Neural progenitor cell (in vitro differentiated cells): ENCODE measurements around the gene SCUBE2. TPM values are rescaled to one million over a fixed set of nuclear protein-coding genes. Genes with fewer than 3 reads are reported as not detected.
"Not testable (repeated sequence)": the region's sequence is repeated elsewhere in the genome, so short reads cannot be mapped to it uniquely, and the experiment has no call there.

Experiments
- DNase-seq: peaks from one replicate; pipeline ENCODE4 v3.0.0-alpha.2; 2016; ENCODE audit warnings: low spot score
- H2AFZ ChIP-seq: fragments of 200-600 bp; sonication (generic); replicated peaks from 2 replicates; pipeline ENCODE4 v1.6.1; 2016; ENCODE audit warnings: antibody characterized with exemption
- H3F3A ChIP-seq: fragments of 200-600 bp; sonication (generic); 2 replicates; pipeline ENCODE4 v1.6.1; 2016; ENCODE audit warnings: antibody characterized with exemption, low read depth
- H3K27ac ChIP-seq: fragments of 200-600 bp; sonication (generic); 2 replicates; pipeline ENCODE4 v1.5.1; 2016; ENCODE audit warnings: mild to moderate bottlenecking
- H3K27me3 ChIP-seq: fragments of 200-600 bp; sonication (generic); 2 replicates; pipeline ENCODE4 v1.6.1; 2016; ENCODE audit warnings: mild to moderate bottlenecking, moderate library complexity
- H3K36me3 ChIP-seq: fragments of 200-600 bp; sonication (generic); 2 replicates; pipeline ENCODE4 v1.5.1; 2016
- H3K4me1 ChIP-seq: fragments of 200-600 bp; sonication (generic); 2 replicates; pipeline ENCODE4 v1.6.1; 2016; ENCODE audit warnings: mixed run types
- H3K4me2 ChIP-seq: fragments of 200-600 bp; sonication (generic); 2 replicates; pipeline ENCODE4 v1.6.1; 2016
- H3K4me3 ChIP-seq: fragments of 200-600 bp; sonication (generic); 2 replicates; pipeline ENCODE4 v1.5.1; 2016
- H3K79me2 ChIP-seq: fragments of 200-600 bp; sonication (generic); 2 replicates; pipeline ENCODE4 v1.6.1; 2016; ENCODE audit warnings: low read depth
- H3K9ac ChIP-seq: fragments of 200-600 bp; sonication (generic); 2 replicates; pipeline ENCODE4 v1.6.1; 2016
- H3K9me3 ChIP-seq: fragments of 200-600 bp; sonication (generic); 2 replicates; pipeline ENCODE4 v1.5.1; 2016; ENCODE audit warnings: low read depth
- H4K20me1 ChIP-seq: fragments of 200-600 bp; sonication (generic); 2 replicates; pipeline ENCODE4 v1.6.1; 2016; ENCODE audit warnings: low read depth
- H3K27ac Mint-ChIP-seq: 3 replicates; pipeline ENCODE4 v1.8.0; 2021; ENCODE audit warnings: mixed read lengths
- H3K27me3 Mint-ChIP-seq: 2 replicates; pipeline ENCODE4 v1.8.0; 2022; ENCODE audit warnings: low read depth, mild to moderate bottlenecking, inconsistent platforms, moderate library complexity, mixed read lengths; ENCODE audit not compliant: insufficient read depth
- H3K36me3 Mint-ChIP-seq: 3 replicates; pipeline ENCODE4 v1.8.0; 2021; ENCODE audit warnings: mixed read lengths
- H3K4me1 Mint-ChIP-seq: 3 replicates; pipeline ENCODE4 v1.8.0; 2021; ENCODE audit warnings: mixed read lengths
- H3K4me3 Mint-ChIP-seq: 3 replicates; pipeline ENCODE4 v1.8.0; 2021; ENCODE audit warnings: mild to moderate bottlenecking, moderate library complexity, mixed read lengths
- H3K9me3 Mint-ChIP-seq: 3 replicates; pipeline ENCODE4 v1.8.0; 2020; ENCODE audit warnings: mixed read lengths
- EZH2 ChIP-seq: fragments of 200-600 bp; sonication (generic); IDR thresholded peaks from 2 replicates; pipeline ENCODE4 v1.6.1; 2017; ENCODE audit warnings: antibody characterized with exemption, mild to moderate bottlenecking, moderate library complexity
- EZH2phosphoT487 ChIP-seq: fragments of 200-600 bp; sonication (generic); IDR thresholded peaks from 2 replicates; pipeline ENCODE4 v1.6.1; 2017; ENCODE audit warnings: antibody characterized with exemption
- total RNA-seq: library from RNA; depleted of rRNA; stranded (reverse); fragments of >200 nt; gene quantifications from 2 replicates; pipeline ENCODE4 v1.2.3, GENCODE V29; 2015; ENCODE audit warnings: low replicate concordance
- TF ChIP-seq, protein P1 (sequence below): fragments of 200-600 bp; sonication (generic); IDR thresholded peaks from 2 replicates; pipeline ENCODE4 v1.5.1; 2017; ENCODE audit warnings: antibody characterized with exemption, mild to moderate bottlenecking

The SCUBE2 gene
- total RNA-seq, 1 donor from 2014 or later = 42.1 TPM

- Histone ChIP-seq H3K4me3 (no peak overlapping the region), H4K20me1 (no peaks in the 10 kb centered on the region), H2AFZ (no peak overlapping the region), H3K4me1 (peaks cover 15% of the 10 kb centered on the region), H3K27ac (no peak overlapping the region), H3K9ac (no peak overlapping the region), H3K4me2 (no peak overlapping the region), H3K9me3 (no peaks in the 10 kb centered on the region), H3F3A (peaks cover 10% of the 10 kb centered on the region), H3K79me2 (no peaks in the 10 kb centered on the region), H3K27me3 (peaks cover 3% of the 10 kb centered on the region), H3K36me3 (no peaks in the 10 kb centered on the region)
- Mint-ChIP-seq H3K27me3 (no peaks in the 10 kb centered on the region), H3K9me3 (peaks cover 12% of the 10 kb centered on the region), H3K4me3 (no peak overlapping the region), H3K4me1 (peaks cover 5% of the 10 kb centered on the region), H3K27ac (no peak overlapping the region), H3K36me3 (peaks cover 1% of the 10 kb centered on the region)
- TF ChIP-seq EZH2 = no peak
- TF ChIP-seq EZH2phosphoT487 = no peak
- TF ChIP-seq, protein P1, sequence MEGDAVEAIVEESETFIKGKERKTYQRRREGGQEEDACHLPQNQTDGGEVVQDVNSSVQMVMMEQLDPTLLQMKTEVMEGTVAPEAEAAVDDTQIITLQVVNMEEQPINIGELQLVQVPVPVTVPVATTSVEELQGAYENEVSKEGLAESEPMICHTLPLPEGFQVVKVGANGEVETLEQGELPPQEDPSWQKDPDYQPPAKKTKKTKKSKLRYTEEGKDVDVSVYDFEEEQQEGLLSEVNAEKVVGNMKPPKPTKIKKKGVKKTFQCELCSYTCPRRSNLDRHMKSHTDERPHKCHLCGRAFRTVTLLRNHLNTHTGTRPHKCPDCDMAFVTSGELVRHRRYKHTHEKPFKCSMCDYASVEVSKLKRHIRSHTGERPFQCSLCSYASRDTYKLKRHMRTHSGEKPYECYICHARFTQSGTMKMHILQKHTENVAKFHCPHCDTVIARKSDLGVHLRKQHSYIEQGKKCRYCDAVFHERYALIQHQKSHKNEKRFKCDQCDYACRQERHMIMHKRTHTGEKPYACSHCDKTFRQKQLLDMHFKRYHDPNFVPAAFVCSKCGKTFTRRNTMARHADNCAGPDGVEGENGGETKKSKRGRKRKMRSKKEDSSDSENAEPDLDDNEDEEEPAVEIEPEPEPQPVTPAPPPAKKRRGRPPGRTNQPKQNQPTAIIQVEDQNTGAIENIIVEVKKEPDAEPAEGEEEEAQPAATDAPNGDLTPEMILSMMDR = no peak
- DNase-seq = no peak
Measured at GRCh38 chr11:9013373-9013772, 78.0 kb downstream of the SCUBE2 start.

GRCh38 chr11:9009538-9009937 lies 81.9 kb downstream of the SCUBE2 start:
- H4K20me1 ChIP-seq, H3K4me3 Mint-ChIP-seq, H3K9me3 ChIP-seq, DNase-seq, H2AFZ ChIP-seq, H3K4me3 ChIP-seq, H3K4me1 Mint-ChIP-seq, H3K4me2 ChIP-seq, H3K36me3 ChIP-seq, H3K27ac Mint-ChIP-seq, H3K79me2 ChIP-seq, H3K27ac ChIP-seq, H3K4me1 ChIP-seq, H3K36me3 Mint-ChIP-seq, H3K9ac ChIP-seq, H3F3A ChIP-seq: not testable (repeated sequence)
- peaks cover 36% of the 10 kb centered on the region for H3K27me3 ChIP-seq
- Mint-ChIP-seq H3K27me3 (peaks cover 24% of the 10 kb centered on the region), H3K9me3 (peaks cover 12% of the 10 kb centered on the region)

GRCh38 chr11:9008661-9009060 lies 82.7 kb downstream of the SCUBE2 start:
- Histone ChIP-seq H3K4me2 (no peak overlapping the region), H3K36me3 (no peaks in the 10 kb centered on the region), H3K4me3 (no peak overlapping the region), H2AFZ (no peak overlapping the region), H3K9me3 (no peaks in the 10 kb centered on the region), H3K9ac (no peak overlapping the region), H3F3A (peaks cover 14% of the 10 kb centered on the region), H3K4me1 (peaks cover 6% of the 10 kb centered on the region), H4K20me1 (no peaks in the 10 kb centered on the region), H3K27ac (no peak overlapping the region), H3K27me3 (peaks cover 45% of the 10 kb centered on the region), H3K79me2 (no peaks in the 10 kb centered on the region)
- Mint-ChIP-seq H3K4me3 (no peak overlapping the region), H3K4me1 (peaks cover 7% of the 10 kb centered on the region), H3K36me3 (peaks cover 3% of the 10 kb centered on the region), H3K27ac (no peak overlapping the region), H3K9me3 (peaks cover 12% of the 10 kb centered on the region), H3K27me3 (peaks cover 24% of the 10 kb centered on the region)
- no peak for DNase-seq
- no peak for TF ChIP-seq EZH2phosphoT487
- TF ChIP-seq, protein P1 = no peak
- no peak for TF ChIP-seq EZH2

DNA sequence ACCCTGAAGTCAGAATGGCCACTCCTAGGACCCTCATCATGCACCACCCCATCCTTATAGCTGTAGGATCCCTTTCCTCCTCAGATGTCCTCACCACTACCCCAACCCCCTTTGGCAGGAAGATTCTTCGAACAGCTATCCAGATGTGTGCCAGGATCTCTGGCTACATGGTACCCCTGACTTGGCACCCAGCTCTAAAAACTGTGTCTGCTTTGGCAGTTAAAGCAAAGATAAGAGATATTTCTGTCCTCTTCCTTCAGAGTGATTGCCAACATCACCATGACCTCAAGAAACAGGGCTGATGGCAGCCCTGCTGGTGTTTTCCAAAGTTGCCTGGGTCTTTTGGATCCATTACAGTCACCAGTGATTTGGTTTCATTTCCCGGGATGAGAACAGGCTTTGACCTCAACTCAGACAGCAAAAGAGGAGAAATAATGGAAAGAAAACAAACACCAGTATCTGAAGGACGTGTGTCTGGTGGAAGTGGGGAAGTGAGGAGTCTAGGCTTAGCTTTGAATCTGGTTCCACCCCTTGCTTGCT lies 83.3 kb downstream of the SCUBE2 start:
- Histone ChIP-seq H2AFZ (no peak overlapping the region), H3K9ac (no peak overlapping the region), H3K27ac (no peak overlapping the region), H4K20me1 (peaks cover 2% of the 10 kb centered on the region), H3K4me3 (no peak overlapping the region), H3K4me1 (peaks cover 12% of the 10 kb centered on the region), H3K79me2 (no peaks in the 10 kb centered on the region), H3K36me3 (no peaks in the 10 kb centered on the region), H3K27me3 (peaks cover 51% of the 10 kb centered on the region), H3K4me2 (no peak overlapping the region), H3F3A (peaks cover 18% of the 10 kb centered on the region), H3K9me3 (no peaks in the 10 kb centered on the region)
- H3K9me3 Mint-ChIP-seq = peaks cover 12% of the 10 kb centered on the region
- no peak for DNase-seq
- peaks cover 3% of the 10 kb centered on the region for H3K36me3 Mint-ChIP-seq
- no peak overlapping the region for H3K4me3 Mint-ChIP-seq
- no peak overlapping the region for H3K27ac Mint-ChIP-seq
- TF ChIP-seq EZH2phosphoT487 (no peak), EZH2 (no peak)
- TF ChIP-seq, protein P1 = no peak
- peaks cover 27% of the 10 kb centered on the region for H3K27me3 Mint-ChIP-seq
- peaks cover 10% of the 10 kb centered on the region for H3K4me1 Mint-ChIP-seq
